ENCODE measurements around the gene GDPD4.
A peak's percentile ranks its signal among the peaks of the same experiment; 100 is the strongest.

GDPD4 gene

GRCh38 chr11:77188633-77189491 is 112.6 kb downstream of the GDPD4 start:
- DNase-seq (ENCODE audit: low read depth, low spot score), result no peak
- H3K4me3 ChIP-seq (ENCODE audit: low read depth, low read length), result no peak overlapping the region
- TF ChIP-seq CTCF (IDR thresholded peaks at IDR 0.05; ENCODE audit: insufficient read depth, low read length, missing control alignments), result no peak
- CTCF ChIA-PET, result interaction anchor here (0.6 to 8.2 kb wide), 38 partner anchors 9 to 430 kb away, joined by 3 to 194 read pairs (median 5); partner anchors contain the start of gene MYO7A
- POLR2A ChIA-PET, result no interaction called here

DNA sequence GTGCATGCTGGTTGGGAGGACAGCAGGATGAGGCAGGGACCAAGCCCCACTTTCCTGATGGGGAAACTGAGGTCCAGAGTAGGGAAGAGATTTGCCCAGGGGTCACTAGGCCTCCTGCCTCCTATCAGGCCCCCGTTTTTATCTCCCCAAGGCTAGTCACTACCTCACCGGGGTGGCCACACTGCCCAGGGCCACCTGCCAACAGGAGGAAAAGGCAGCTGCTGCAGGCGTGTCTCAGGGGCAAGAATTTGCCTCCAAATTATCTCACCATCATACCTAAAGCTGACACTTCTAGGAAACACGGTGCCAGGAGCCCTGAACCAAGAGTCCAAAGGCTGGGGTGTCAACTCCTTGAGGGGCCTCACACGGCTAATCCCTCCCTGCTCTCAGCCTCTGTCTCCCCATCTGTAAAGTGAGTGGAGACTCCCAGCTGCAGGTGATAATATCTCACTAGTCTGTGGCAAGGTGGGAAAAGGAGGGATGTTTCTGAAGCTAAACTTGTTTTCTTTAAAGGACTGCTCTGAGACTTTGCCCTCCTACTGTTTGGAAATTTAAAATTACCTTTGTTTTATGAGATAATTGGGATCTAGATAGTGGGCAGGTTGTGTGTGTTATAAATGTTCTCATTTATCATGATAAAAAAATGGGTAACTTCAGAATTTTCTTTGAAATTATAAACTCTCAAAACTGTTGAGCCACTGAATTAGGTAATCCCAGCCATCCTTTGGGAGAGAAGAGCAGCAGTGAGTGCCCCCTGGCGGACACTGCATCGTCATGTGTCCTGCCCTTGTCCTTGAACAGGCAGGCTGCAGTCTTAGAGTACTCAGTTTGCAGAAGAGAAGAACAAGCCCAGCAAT is 113.5 kb downstream of the GDPD4 start:
- no peak overlapping the region for H3K4me3 ChIP-seq (ENCODE audit: low read depth, low read length)
- DNase-seq (ENCODE audit: low read depth, low spot score), result peak; percentile 21
- ChIA-PET POLR2A (no interaction called here), CTCF (interaction anchor here (0.6 to 8.2 kb wide), 46 partner anchors 8 to 431 kb away, joined by 3 to 194 read pairs (median 4); partner anchors contain the start of gene MYO7A)
- peak; percentile 86 for TF ChIP-seq CTCF (IDR thresholded peaks at IDR 0.05; ENCODE audit: insufficient read depth, low read length, missing control alignments)

GRCh38 chr11:77187111-77187750 is 114.3 kb downstream of the GDPD4 start:
- TF ChIP-seq CTCF (IDR thresholded peaks at IDR 0.05; ENCODE audit: insufficient read depth, low read length, missing control alignments), result no peak
- CTCF ChIA-PET, result interaction anchor here (0.8 to 8.2 kb wide), 32 partner anchors 7 to 432 kb away, joined by 3 to 194 read pairs (median 5); partner anchors contain the start of gene MYO7A
- no peak overlapping the region for H3K4me3 ChIP-seq (ENCODE audit: low read depth, low read length)
- POLR2A ChIA-PET, result no interaction called here
- DNase-seq (ENCODE audit: low read depth, low spot score), result no peak

- ChIA-PET POLR2A (no interaction called here), CTCF (interaction anchor here (1.0 to 8.2 kb wide), 13 partner anchors 7 to 363 kb away, joined by 3 to 194 read pairs (median 22); partner anchors contain the start of gene MYO7A)
- TF ChIP-seq CTCF (IDR thresholded peaks at IDR 0.05; ENCODE audit: insufficient read depth, low read length, missing control alignments), result no peak
- DNase-seq (ENCODE audit: low read depth, low spot score), result no peak
- H3K4me3 ChIP-seq (ENCODE audit: low read depth, low read length), result no peak overlapping the region
Observed at GRCh38 chr11:77186302-77186701, 115.2 kb downstream of the GDPD4 start.

DNA sequence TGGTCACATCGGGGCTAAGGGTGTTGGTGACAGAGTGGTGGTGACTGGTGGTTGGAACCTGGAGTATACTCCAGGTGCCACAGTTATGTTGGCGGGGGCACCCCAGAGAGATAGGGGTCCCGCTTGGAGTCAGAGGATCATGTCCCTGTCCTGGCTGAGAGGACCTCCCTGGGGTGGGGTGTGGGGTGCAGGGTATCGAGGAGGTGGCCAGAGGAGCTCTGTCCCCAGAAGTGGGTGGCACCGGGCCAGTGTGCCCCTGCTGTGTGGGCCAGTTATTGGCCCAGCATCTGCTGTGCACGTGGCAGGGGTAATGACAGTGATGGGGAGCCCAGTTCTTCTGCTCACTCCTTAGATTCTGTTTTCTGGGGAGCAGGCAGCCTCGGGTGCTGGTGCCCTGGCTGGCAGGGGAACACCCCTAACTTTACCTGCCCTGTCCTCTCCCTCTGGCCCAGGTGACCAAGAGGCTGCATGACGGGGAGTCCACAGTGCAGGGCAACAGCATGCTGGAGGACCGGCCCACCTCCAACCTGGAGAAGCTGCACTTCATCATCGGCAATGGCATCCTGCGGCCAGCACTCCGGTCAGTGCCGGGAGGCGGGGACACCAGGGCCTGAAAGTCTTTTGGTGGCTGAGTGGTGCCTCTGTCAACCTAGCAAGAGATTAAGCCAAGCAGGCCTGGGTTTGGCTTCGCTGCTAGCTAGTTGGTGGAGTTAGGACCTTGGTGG is 117.2 kb downstream of the GDPD4 start:
- no peak for TF ChIP-seq CTCF (IDR thresholded peaks at IDR 0.05; ENCODE audit: insufficient read depth, low read length, missing control alignments)
- ChIA-PET POLR2A (no interaction called here), CTCF (interaction anchor here (2.2 to 8.2 kb wide), 3 partner anchors 14 to 364 kb away, joined by 7 to 194 read pairs (median 80); partner anchors contain the start of gene MYO7A)
- H3K4me3 ChIP-seq (ENCODE audit: low read depth, low read length), result no peak overlapping the region
- DNase-seq (ENCODE audit: low read depth, low spot score), result no peak
